ENCODE data around the gene UNKL. TPM values are rescaled to one million over a fixed set of nuclear protein-coding genes. Genes with fewer than 3 reads are reported as not detected.

UNKL gene
- total RNA-seq, 1 experiment from 2014 or later = 112 TPM

- ChIA-PET CTCF (no interaction called here), POLR2A (ENCODE audit: unreplicated experiment) (no interaction called here)
- intact Hi-C loops (cut with micrococcal nuclease; ENCODE audit: unreplicated experiment) = no loop called here
- Histone ChIP-seq H3F3A (ENCODE audit: insufficient read depth, low read depth) (no peaks in the 10 kb centered on the region), H3K4me1 (replicated peaks; ENCODE audit: insufficient read depth) (no peaks in the 10 kb centered on the region), H4K20me1 (ENCODE audit: insufficient read depth) (no peaks in the 10 kb centered on the region), H3K4me3 (no peak overlapping the region), H3K36me3 (ENCODE audit: low read depth) (no peaks in the 10 kb centered on the region), H3K9me3 (ENCODE audit: insufficient read depth, low read depth) (no peaks in the 10 kb centered on the region), H3K79me2 (ENCODE audit: low read depth) (no peaks in the 10 kb centered on the region), H3K27me3 (ENCODE audit: insufficient read depth, low read depth) (no peaks in the 10 kb centered on the region), H3K27ac (no peak overlapping the region), H2AFZ (no peak overlapping the region), H3K9me2 (ENCODE audit: insufficient read depth) (no peaks in the 10 kb centered on the region), H3K4me2 (no peak overlapping the region)
- BruUV-seq (replicated peaks) = no TSS peak
- DNase-seq = no peak
- TF ChIP-seq CTCF (conservative IDR thresholded peaks at IDR 0.05) = no peak
- no peak for TF ChIP-seq EZH2 (IDR thresholded peaks at IDR 0.05; ENCODE audit: low read depth)
Measured at GRCh38 chr16:1444730-1445517, 30.4 kb upstream of the UNKL start.

GRCh38 chr16:1443980-1444729 lies 29.7 kb upstream of the UNKL start, which contains the start of gene CCDC154:
TSS of gene CCDC154 (minus strand) at chr16:1444556. CDS start at chr16:1444322, 234 bp downstream.
- no TSS peak for BruUV-seq (replicated peaks)

More at GRCh38 chr16:1443980-1444729, 29.7 kb upstream of the UNKL start, which contains the start of gene CCDC154:
- H3K9me2 ChIP-seq (ENCODE audit: insufficient read depth) = no peaks in the 10 kb centered on the region
- no peak within 1 kb of the TSS for H2AFZ ChIP-seq
- no peak within 1 kb of the TSS for H3K4me3 ChIP-seq
- H3K9me3 ChIP-seq (ENCODE audit: insufficient read depth, low read depth) = no peaks in the 10 kb centered on the region
- H3K4me1 ChIP-seq (replicated peaks; ENCODE audit: insufficient read depth) = no peaks in the 10 kb centered on the region
- H3K27ac ChIP-seq = no peak within 1 kb of the TSS
- intact Hi-C loops (cut with micrococcal nuclease; ENCODE audit: unreplicated experiment) = no loop called here
- ChIA-PET CTCF (no interaction called here), POLR2A (ENCODE audit: unreplicated experiment) (no interaction called here)
- H3K27me3 ChIP-seq (ENCODE audit: insufficient read depth, low read depth) = no peaks in the 10 kb centered on the region
- H3K79me2 ChIP-seq (ENCODE audit: low read depth) = no peaks in the 10 kb centered on the region
- H3F3A ChIP-seq (ENCODE audit: insufficient read depth, low read depth) = no peaks in the 10 kb centered on the region
- H3K4me2 ChIP-seq = no peak within 1 kb of the TSS
- no peaks in the 10 kb centered on the region for H3K36me3 ChIP-seq (ENCODE audit: low read depth)
- DNase-seq = no peak
- no peak for TF ChIP-seq EZH2 (IDR thresholded peaks at IDR 0.05; ENCODE audit: low read depth)
- no peak for TF ChIP-seq CTCF (conservative IDR thresholded peaks at IDR 0.05)
- no peaks in the 10 kb centered on the region for H4K20me1 ChIP-seq (ENCODE audit: insufficient read depth)

All from PC-9 (cell line).